HG03280 (cell line): Measurements from ENCODE around the gene RCVRN.
"Not testable (repeated sequence)": the region's sequence is repeated elsewhere in the genome, so short reads cannot be mapped to it uniquely, and the experiment has no call there.

Source experiments
- ATAC-seq: cut with Tn5 transposase; IDR thresholded peaks from one replicate; pipeline ENCODE4 v1.9.1; 2021; ENCODE audit warnings: mild to moderate bottlenecking, moderate library complexity; ENCODE audit not compliant: unreplicated experiment

RCVRN gene

DNA sequence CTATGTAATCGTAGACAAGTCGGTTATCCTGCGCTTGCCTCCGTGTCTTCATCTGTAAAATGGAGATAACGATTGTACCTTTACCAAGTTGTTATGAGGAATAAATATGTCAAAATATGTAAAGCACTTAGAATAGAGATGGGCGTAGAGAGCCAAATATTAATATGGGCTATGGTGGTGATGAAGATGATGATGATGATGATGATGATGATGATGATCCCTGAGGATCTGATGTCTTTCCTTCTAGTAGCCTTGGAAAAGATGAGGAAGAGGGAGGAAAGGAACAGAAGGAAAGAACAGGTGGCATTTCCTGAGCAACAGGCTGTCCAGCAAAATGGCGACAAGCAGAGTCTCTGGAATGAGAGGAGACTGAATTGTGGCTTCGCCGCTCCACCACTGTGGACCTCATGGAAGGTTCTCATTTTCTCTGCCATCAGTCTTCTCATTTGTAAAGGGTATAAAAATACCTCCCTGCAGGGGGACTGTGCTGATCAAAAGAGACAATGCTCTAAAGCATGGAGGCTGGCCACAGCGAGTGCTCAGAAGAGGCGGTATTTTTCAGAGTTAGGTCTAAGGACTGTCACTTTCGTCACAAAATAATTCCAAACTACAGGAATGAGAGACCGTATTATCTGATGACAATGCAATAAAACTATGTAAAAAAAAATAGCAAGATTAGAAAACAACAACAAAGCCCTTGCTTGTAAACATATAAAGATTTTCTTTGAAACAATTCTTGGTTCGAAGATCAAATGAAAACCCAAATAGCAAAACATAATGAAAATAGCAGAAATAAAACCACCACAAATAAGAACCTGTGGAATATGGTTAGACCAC lies 17.2 kb upstream of the RCVRN start:
- no peak for ATAC-seq

- not testable (repeated sequence) for ATAC-seq
Measured at GRCh38 chr17:9921216-9921615, 16.1 kb upstream of the RCVRN start.

GRCh38 chr17:9918804-9919352 lies 13.8 kb upstream of the RCVRN start:
- ATAC-seq: no peak

DNA sequence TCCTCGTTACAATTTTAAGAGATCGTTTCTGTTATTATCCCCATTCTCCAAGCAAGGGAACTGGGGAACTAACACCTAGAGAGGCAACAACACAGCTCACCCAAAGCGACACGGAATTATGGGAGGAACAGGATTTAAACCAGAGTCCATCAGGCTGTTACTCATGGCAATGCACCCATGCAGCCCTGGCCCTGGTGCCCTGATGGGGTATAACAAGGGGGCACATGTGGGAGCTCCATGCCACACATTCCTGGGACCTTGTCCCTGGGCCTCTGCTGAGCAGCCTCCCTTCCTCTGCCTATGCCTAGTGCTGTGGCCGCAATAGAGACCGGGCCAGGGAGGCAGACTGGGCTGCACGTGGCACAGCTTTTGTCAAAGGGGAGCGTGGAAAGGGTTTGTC lies 13.3 kb upstream of the RCVRN start:
- ATAC-seq: no peak

- ATAC-seq: no peak
Measured at GRCh38 chr17:9917801-9918200, 12.7 kb upstream of the RCVRN start.

- no peak for ATAC-seq
Measured at GRCh38 chr17:9917131-9917530, 12.1 kb upstream of the RCVRN start.

DNA sequence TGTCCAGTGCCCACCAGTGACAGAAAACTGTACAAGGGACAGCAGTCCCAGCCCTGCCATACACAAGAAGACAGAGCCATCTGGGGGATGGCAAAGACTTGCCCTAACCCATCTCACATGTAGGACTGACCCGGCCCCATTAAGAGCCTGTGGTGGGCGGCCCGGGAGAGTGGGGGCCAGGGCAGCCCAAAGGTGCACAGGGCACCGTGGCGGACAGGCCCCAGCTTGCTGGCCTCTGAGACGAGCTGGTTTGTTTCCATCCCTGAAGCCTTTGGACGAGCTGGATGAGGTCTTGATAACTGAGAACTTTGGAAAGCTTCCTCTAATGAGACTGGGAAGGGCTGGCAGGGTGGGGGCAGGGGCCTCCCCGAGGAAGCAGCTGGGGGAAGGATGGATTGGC lies 11.0 kb upstream of the RCVRN start:
- no peak for ATAC-seq

DNA sequence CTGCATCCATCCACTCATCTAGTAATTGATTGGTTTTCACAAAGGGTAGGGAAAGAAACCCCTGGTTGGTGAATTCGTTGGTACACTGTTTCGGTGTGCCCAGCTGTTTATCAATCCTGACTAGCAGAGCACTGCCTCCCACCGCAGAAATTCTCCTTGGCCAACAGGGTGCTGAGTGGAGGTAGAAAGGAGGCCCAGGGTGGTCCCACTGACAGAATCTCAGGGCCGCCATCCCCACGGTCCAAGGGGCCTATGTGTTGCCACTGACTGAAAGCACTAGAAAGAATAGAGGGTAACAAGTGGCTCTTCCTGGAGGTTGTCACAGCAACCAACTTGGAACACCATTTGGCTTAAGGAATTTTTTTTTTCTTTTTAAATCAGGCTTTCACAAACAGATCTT lies 8.4 kb upstream of the RCVRN start:
- ATAC-seq: no peak

DNA sequence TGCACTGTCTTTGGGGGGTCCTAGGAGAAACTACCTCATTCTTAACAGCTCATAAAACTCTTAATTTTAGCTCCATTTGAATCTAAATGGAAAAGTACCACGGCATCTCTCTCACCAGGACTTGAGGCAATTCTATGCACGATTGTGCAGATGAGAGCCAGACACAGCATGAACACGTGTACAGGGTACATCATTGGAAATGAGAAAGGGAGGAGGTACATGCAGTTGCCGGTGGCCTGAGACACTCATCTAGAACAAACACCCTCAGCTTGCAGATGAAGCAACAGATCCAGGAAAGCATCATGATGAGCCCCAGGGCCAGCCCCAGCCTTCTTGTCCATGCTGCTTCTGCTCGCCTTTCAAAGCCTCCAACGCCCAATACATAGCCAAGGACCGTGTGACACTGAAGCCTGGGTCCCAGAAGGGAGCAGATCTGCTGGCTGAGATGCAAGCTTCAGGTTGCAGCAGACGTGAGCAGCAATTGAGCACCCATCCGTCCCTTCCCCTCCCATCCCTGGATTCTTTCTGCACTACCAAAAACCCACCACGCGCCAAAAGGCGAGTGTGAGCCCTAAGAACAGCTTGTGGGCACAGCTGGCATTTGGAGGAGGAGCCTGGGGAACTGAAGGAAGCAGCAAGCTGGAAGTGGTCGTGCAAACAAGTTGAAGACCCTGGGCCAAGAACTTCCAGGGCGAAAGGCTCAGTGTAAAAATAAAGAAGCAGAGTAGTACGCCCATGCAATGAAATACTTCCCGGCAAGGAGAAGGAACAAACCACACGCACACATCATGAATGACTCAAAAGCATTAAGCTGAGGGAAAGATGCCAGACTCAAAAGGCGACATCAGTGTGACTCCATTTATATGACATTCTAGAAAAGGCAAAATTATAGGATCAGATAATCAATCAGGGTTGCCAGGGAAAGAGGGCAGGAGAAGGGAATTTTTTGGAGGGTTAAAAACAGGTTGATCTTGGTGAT lies 7.3 kb upstream of the RCVRN start:
- no peak for ATAC-seq

DNA sequence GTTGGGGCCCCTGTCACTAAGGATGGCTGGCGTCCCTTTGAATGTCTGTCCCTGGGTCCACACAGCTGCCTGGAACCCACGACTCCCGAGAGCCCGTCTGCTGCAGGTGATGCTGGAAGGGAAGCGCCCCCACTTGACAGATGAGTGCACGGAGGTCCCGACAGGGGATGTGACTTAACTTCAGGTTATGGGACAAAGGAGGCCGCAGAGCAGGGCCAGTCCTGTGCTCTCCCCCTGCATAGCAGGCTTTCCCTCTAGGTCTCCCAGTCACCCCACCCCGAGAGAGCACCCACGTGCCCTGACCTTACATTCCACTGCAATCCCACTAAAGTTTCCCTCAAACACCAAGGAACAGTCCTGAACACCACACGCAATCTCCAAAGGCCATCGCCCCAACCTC lies 6.0 kb upstream of the RCVRN start:
- ATAC-seq: no peak

DNA sequence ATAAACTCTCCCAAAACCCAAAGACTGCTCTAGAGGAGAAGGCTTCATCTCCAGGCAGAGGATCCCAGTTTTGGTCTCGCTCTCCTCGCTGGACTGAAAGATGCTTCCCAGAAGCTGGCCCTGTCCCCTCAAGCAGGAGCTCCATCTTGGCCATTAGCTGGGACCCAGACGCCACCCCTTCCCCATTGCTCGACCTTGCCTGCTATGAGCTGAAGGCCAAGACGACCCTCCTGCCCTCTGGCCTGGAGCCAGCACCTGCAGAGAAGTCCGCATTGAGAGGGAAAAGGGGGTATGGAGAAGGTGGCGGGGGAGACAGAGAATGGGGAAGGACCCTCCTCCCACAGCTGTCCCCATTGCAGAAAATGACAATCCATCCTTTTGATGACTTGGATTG lies 3.6 kb upstream of the RCVRN start:
- no peak for ATAC-seq

DNA sequence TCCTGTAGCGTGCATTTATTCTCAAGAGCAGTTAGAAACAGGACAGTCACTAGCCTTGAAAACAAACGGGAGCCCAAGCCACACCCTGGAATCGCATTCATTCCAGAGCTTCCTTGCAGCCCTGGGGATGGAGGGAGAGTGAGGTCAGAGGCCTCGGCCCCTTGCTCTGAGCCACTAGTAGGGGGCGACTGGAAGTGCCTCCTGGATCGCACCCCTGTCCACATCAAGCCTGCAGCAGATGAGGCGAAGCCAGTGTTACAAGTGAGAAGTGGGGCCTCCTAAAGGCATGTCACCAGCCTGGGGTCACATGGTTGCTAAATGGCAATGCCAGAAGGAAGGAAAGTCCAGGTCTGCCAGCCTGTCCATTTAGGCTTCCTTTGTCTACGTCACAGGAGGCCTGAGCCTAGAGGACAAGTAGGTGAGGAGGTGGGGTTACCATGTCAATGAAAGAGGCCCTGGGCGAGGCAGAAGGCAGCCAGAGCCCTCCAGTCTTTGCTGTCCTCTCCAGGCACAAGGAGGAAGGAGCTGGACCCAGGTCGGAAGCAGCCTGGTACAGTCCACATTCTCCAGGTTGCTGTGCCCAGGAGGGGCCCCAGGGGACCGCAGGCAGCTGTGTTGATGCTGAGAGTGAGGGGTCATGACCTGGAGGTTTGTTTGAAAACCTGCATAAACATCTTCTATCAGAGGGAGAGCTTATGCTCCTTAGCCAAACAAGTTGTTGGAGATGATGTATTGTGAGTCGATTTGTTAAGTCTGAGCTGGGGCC lies 3.0 kb upstream of the RCVRN start:
- ATAC-seq: no peak

GRCh38 chr17:9907131-9907530 lies 2.1 kb upstream of the RCVRN start:
- no peak for ATAC-seq

GRCh38 chr17:9906616-9907015 lies 1.5 kb upstream of the RCVRN start:
- ATAC-seq: no peak

- ATAC-seq: no peak
Measured at GRCh38 chr17:9905902-9906301, 831 bp upstream of the RCVRN start.

- no peak for ATAC-seq
Measured at GRCh38 chr17:9904277-9905077, 594 bp downstream of the RCVRN start.

DNA sequence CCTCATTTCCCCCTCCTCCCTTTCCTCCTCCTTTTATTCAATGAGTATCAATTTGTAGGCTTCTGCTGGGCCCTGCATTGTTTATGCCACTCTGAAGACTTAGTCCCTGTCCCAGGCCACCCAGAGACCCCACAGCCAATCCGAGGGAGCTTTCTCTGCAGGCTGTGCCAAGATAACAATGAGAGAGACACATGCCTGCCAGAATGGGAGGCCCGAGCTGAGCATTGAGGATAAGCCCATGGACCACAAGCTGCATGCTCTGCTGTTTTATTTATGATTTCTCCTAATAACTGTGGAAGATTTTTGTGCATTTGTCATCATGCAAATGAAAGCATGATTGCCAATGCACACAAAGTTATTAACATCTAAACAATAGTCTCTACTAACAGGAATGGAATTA lies 3.0 kb downstream of the RCVRN start:
- ATAC-seq: no peak

DNA sequence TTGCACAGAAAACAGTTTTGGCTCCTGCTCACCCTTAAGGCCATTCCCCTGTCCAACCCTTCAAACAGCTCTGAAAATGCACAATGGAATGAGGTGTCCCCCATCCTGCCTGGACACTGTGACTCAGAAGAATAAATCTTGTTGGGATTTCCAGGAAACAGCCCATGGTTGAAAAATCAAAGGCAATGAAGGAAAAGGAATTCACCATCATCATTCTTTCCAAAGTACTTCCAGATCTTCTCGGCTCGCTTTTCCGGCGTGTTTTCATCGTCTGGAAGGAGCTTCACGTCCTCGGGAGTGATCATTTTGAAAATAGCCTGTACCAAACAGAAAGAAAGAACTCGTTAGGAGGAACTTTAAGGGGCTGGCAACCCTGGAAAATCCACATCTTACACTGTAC lies 4.3 kb downstream of the RCVRN start:
- no peak for ATAC-seq

DNA sequence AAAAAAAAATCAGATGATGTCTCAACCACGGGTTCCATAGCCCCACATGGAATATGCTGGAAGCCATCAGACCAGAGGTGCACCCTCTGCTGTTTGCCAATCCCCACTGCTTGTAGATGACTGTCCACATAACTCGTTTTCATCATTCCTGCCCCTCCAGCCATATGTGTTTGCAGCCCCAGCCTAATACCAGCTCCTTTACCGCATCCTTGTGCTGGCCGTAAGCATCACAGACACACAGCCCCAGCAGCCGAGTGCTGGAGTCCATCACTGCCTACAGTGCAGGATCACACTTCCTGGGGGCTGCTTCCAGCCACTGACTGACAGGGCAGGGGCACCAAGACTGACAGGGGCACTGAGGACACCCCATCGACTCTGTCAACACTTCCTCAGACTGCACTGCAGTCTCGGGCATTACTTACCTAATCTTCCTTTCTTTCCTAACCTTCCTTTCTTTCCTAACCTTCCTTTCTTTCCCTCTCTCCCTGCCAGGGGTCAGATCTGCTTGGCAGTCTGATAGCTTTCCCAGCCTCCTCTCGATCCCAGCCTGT lies 5.0 kb downstream of the RCVRN start:
- ATAC-seq: no peak
